GM19463 (cell line): ENCODE data around the gene YPEL3.
A peak's percentile ranks its signal among the peaks of the same experiment; 100 is the strongest.

ENCODE experiments used
- ATAC-seq: cut with Tn5 transposase; IDR thresholded peaks from one replicate; pipeline ENCODE4 v1.9.1; 2021; ENCODE audit warnings: mild to moderate bottlenecking, moderate library complexity; ENCODE audit not compliant: unreplicated experiment

YPEL3 gene

GRCh38 chr16:30075503-30076275 is 20.3 kb downstream of the YPEL3 start, which contains the start of gene PPP4C:
Gene PPP4C (plus strand): TSS chr16:30075994. CDS start chr16:30076378, 384 bp downstream.
- ATAC-seq = peak; percentile 86

GRCh38 chr16:30070490-30070889 is 25.5 kb downstream of the YPEL3 start:
- ATAC-seq = no peak

- no peak for ATAC-seq
These were observed 26.2 kb downstream of the YPEL3 start for GRCh38 chr16:30069611-30070462.

GRCh38 chr16:30068750-30069610 is 27.0 kb downstream of the YPEL3 start:
- no peak for ATAC-seq

GRCh38 chr16:30068333-30068732 is 27.7 kb downstream of the YPEL3 start:
- ATAC-seq = no peak

GRCh38 chr16:30067584-30067916 is 28.5 kb downstream of the YPEL3 start:
- ATAC-seq = no peak

GRCh38 chr16:30066761-30067583 is 29.0 kb downstream of the YPEL3 start:
- ATAC-seq = no peak

- no peak for ATAC-seq
These were observed 29.9 kb downstream of the YPEL3 start for GRCh38 chr16:30065943-30066760.

- peak; percentile 75 for ATAC-seq
These were observed 30.7 kb downstream of the YPEL3 start, which contains the start of gene ALDOA for GRCh38 chr16:30065102-30065942. Gene ALDOA (plus strand): TSS chr16:30065760. CDS start chr16:30066898, 1,138 bp downstream.

- no peak for ATAC-seq
These were observed 31.3 kb downstream of the YPEL3 start for GRCh38 chr16:30064729-30065101.

GRCh38 chr16:30063893-30064728 is 31.9 kb downstream of the YPEL3 start:
- ATAC-seq = peak; percentile 28

- ATAC-seq = no peak
These were observed 32.6 kb downstream of the YPEL3 start for GRCh38 chr16:30063278-30063892.

GRCh38 chr16:30060836-30061554 is 35.0 kb downstream of the YPEL3 start:
- no peak for ATAC-seq

GRCh38 chr16:30060346-30060745 is 35.7 kb downstream of the YPEL3 start:
- no peak for ATAC-seq

GRCh38 chr16:30054959-30055553 is 41.0 kb downstream of the YPEL3 start:
- no peak for ATAC-seq

- ATAC-seq = no peak
These were observed 41.6 kb downstream of the YPEL3 start for GRCh38 chr16:30054451-30054850.
